Spleen (tissue), 7 donors: ENCODE data around the gene COL5A1.

Experiments used
- POLR2A ChIP-seq, 3 donors: fragments of 450-650 bp; IDR thresholded peaks; one replicate each; pipeline ENCODE4 v1.5.1; 2017; ENCODE audit warnings: antibody characterized with exemption in 3 of 3, mild to moderate bottlenecking in 1 of 3
- TF ChIP-seq, protein P1 (sequence below), 11 experiments: fragments of 200-600 bp in 7 of 11; fragments of 450-650 bp in 4 of 11; sonication (generic) in 4 of 11; IDR thresholded peaks in 8 of 11; conservative IDR thresholded peaks in 3 of 11; 1 replicate in 7 of 11; 2 replicates in 4 of 11; pipeline versions ENCODE4 v1.4.0 to v1.8.0; 2016 to 2021; ENCODE audit warnings: antibody characterized with exemption in 11 of 11, inconsistent platforms in 4 of 11, mild to moderate bottlenecking in 1 of 11
- donor health status: DM: no; HTN: no; CAD: no; lungs with moderate emphysema.
- donor health status: DM: no; HTN: no; CAD: no.
- donor health status: DM: no; HTN: no; CAD: no.

DNA sequence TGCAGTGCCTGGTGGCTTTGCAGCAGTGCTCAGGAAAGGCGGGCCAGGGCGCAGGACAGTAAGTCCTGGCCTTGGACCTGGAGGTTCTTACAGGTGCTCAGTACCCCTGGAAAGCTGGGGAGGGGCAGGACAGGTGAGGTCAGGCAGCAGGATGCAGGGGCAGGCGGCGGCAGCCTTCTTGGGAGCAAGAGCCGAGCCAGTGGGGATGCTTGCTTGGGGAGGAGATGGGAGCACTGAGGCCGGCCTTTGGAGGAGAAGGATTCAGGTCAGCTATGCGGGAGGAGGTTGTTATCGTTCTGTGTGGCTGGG, 98.0 kb downstream of the COL5A1 start:
- TF ChIP-seq, protein P1, sequence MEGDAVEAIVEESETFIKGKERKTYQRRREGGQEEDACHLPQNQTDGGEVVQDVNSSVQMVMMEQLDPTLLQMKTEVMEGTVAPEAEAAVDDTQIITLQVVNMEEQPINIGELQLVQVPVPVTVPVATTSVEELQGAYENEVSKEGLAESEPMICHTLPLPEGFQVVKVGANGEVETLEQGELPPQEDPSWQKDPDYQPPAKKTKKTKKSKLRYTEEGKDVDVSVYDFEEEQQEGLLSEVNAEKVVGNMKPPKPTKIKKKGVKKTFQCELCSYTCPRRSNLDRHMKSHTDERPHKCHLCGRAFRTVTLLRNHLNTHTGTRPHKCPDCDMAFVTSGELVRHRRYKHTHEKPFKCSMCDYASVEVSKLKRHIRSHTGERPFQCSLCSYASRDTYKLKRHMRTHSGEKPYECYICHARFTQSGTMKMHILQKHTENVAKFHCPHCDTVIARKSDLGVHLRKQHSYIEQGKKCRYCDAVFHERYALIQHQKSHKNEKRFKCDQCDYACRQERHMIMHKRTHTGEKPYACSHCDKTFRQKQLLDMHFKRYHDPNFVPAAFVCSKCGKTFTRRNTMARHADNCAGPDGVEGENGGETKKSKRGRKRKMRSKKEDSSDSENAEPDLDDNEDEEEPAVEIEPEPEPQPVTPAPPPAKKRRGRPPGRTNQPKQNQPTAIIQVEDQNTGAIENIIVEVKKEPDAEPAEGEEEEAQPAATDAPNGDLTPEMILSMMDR (IDR thresholded peaks at IDR 0.05 in 8 of 11, conservative IDR thresholded peaks at IDR 0.05 in 3 of 11): no peak
- TF ChIP-seq POLR2A (IDR thresholded peaks at IDR 0.05): no peak
